Loucy (cell line): Measurements from ENCODE around the gene MEGF8.

ENCODE experiments used
- EZH2phosphoT487 ChIP-seq: fragments of 200-600 bp; IDR thresholded peaks from 2 replicates; pipeline ENCODE4 v1.6.1; 2018; ENCODE audit warnings: antibody characterized with exemption, mild to moderate bottlenecking, moderate library complexity, borderline replicate concordance
- TF ChIP-seq, protein P1 (sequence below): fragments of 200-600 bp; sonication (generic); conservative IDR thresholded peaks from 2 replicates; pipeline ENCODE4 v1.5.1; 2014; ENCODE audit warnings: mild to moderate bottlenecking, antibody characterized with exemption, low read length

- TF ChIP-seq, protein P1, sequence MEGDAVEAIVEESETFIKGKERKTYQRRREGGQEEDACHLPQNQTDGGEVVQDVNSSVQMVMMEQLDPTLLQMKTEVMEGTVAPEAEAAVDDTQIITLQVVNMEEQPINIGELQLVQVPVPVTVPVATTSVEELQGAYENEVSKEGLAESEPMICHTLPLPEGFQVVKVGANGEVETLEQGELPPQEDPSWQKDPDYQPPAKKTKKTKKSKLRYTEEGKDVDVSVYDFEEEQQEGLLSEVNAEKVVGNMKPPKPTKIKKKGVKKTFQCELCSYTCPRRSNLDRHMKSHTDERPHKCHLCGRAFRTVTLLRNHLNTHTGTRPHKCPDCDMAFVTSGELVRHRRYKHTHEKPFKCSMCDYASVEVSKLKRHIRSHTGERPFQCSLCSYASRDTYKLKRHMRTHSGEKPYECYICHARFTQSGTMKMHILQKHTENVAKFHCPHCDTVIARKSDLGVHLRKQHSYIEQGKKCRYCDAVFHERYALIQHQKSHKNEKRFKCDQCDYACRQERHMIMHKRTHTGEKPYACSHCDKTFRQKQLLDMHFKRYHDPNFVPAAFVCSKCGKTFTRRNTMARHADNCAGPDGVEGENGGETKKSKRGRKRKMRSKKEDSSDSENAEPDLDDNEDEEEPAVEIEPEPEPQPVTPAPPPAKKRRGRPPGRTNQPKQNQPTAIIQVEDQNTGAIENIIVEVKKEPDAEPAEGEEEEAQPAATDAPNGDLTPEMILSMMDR = peak; percentile 96
- TF ChIP-seq EZH2phosphoT487 = no peak
Measured at GRCh38 chr19:42295831-42296525, 29.5 kb upstream of the MEGF8 start.
